ENCODE measurements around the gene EFS.
"Not testable (repeated sequence)": the region's sequence is repeated elsewhere in the genome, so short reads cannot be mapped to it uniquely, and the experiment has no call there.

The EFS gene

GRCh38 chr14:23365036-23365731 is at the start of gene EFS:
Gene EFS (minus strand): TSS chr14:23365172. CDS start chr14:23365025, 147 bp downstream.
- DNase-seq = no peak

GRCh38 chr14:23414254-23414653 is 49.3 kb upstream of the EFS start:
- no peak for DNase-seq

- DNase-seq = no peak
Observed at GRCh38 chr14:23413681-23414080, 48.7 kb upstream of the EFS start.

- DNase-seq = no peak
Observed at GRCh38 chr14:23411563-23412525, 46.9 kb upstream of the EFS start.

- no peak for DNase-seq
Observed at GRCh38 chr14:23409966-23410635, 45.1 kb upstream of the EFS start.

GRCh38 chr14:23409475-23409874 is 44.5 kb upstream of the EFS start:
- no peak for DNase-seq

GRCh38 chr14:23408307-23408630 is 43.3 kb upstream of the EFS start:
- DNase-seq = no peak

- DNase-seq = no peak
Observed at GRCh38 chr14:23407516-23408306, 42.7 kb upstream of the EFS start, which contains the start of gene MYH6. Gene MYH6 (minus strand): TSS chr14:23408273. CDS start chr14:23407223, 1,050 bp downstream.

- DNase-seq = no peak
Observed at GRCh38 chr14:23406725-23407355, 41.9 kb upstream of the EFS start.

- DNase-seq = peak; percentile 58
Observed at GRCh38 chr14:23406244-23406643, 41.3 kb upstream of the EFS start.

- DNase-seq = no peak
Observed at GRCh38 chr14:23405516-23406025, 40.6 kb upstream of the EFS start.

GRCh38 chr14:23405096-23405495 is 40.1 kb upstream of the EFS start:
- DNase-seq = no peak

- no peak for DNase-seq
Observed at GRCh38 chr14:23404331-23404900, 39.4 kb upstream of the EFS start.

GRCh38 chr14:23403908-23404307 is 38.9 kb upstream of the EFS start:
- DNase-seq = no peak

- no peak for DNase-seq
Observed at GRCh38 chr14:23403139-23403438, 38.1 kb upstream of the EFS start.

- no peak for DNase-seq
Observed at GRCh38 chr14:23402296-23403138, 37.5 kb upstream of the EFS start.

GRCh38 chr14:23401291-23401690 is 36.3 kb upstream of the EFS start:
- DNase-seq = no peak

GRCh38 chr14:23400496-23401149 is 35.7 kb upstream of the EFS start:
- not testable (repeated sequence) for DNase-seq

- no peak for DNase-seq
Observed at GRCh38 chr14:23399591-23399990, 34.6 kb upstream of the EFS start.

- DNase-seq = no peak
Observed at GRCh38 chr14:23399136-23399535, 34.2 kb upstream of the EFS start.

Measured in NCI-H2171 treated with DMSO at 0.1 percent for 48 hours (cell line).